Right lobe of liver (tissue), 6 donors: ENCODE results near the gene APC2. TPM values are rescaled to one million over a fixed set of nuclear protein-coding genes. Genes with fewer than 3 reads are reported as not detected.

Experiments used
- ATAC-seq, 4 donors: fragments of 200-7000 bp; cut with Tn5 transposase; one replicate each; pipeline ENCODE4 v1.9.1; 2020; ENCODE audit warnings: mild to moderate bottlenecking in 4 of 4, moderate library complexity in 4 of 4
- DNase-seq, 3 donors: peaks; one replicate each; pipeline ENCODE4 v3.0.0-alpha.2; 2020
- H3K27ac ChIP-seq, 3 donors: fragments of 200-600 bp; one replicate each; pipeline ENCODE4 v1.8.0; 2022
- H3K27me3 ChIP-seq, 2 donors: fragments of 200-600 bp; one replicate each; pipeline ENCODE4 v1.8.0; 2022
- H3K36me3 ChIP-seq, 4 donors: fragments of 200-600 bp; sonication (generic) in 1 of 4; one replicate each; pipeline versions ENCODE4 v1.5.1 to v1.8.0; 2017 to 2022; ENCODE audit warnings: control low read depth in 1 of 4
- H3K4me1 ChIP-seq, 4 donors: fragments of 200-600 bp; sonication (generic) in 1 of 4; one replicate each; pipeline versions ENCODE4 v1.5.1 to v1.8.0; 2017 to 2022; ENCODE audit warnings: control low read depth in 1 of 4
- H3K4me3 ChIP-seq, 3 donors: fragments of 200-600 bp; one replicate each; pipeline ENCODE4 v1.8.0; 2022
- H3K9me3 ChIP-seq, 4 donors: fragments of 200-600 bp; sonication (generic) in 1 of 4; one replicate each; pipeline versions ENCODE4 v1.5.1 to v1.8.0; 2017 to 2022; ENCODE audit warnings: control low read depth in 1 of 4
- CTCF ChIP-seq, 4 donors: fragments of 200-600 bp in 3 of 4; fragments of 450-650 bp in 1 of 4; IDR thresholded peaks; one replicate each; pipeline versions ENCODE4 v1.5.1 to v1.8.0; 2016 to 2022; ENCODE audit warnings: antibody characterized with exemption in 4 of 4, mild to moderate bottlenecking in 2 of 4
- POLR2A ChIP-seq: fragments of 450-650 bp; IDR thresholded peaks from one replicate; pipeline ENCODE4 v1.6.1; 2017; ENCODE audit warnings: antibody characterized with exemption, mild to moderate bottlenecking
- WGBS: methylation state at CpG from one replicate; pipeline ENCODE4 v1.1.6; 2018; ENCODE audit warnings: low coverage, low lambda C conversion rate; ENCODE audit not compliant: insufficient coverage; ENCODE audit errors: missing lambda C conversion rate; 5-methylcytosine and 5-hydroxymethylcytosine counted together
- intact Hi-C, 2 donors: fragments of 100-400 bp; cut with DNase I; formaldehyde crosslinking; loops; one replicate each; pipeline versions ENCODE4 v1.11.2 to v1.14.1; 2022
- long read RNA-seq: library from polyadenylated mRNA; unstranded; transcript quantifications from one replicate; pipeline ENCODE4 v2.0.0, GENCODE V29; 2019
- total RNA-seq, 6 experiments: library from RNA; depleted of rRNA in 2 of 6; stranded (reverse); fragments of >200 nt in 2 of 6; fragmentation: NEBNext Ultra II Directional in 3 of 6; extraction: Animal tissue kit (Norgen Biotek cat#: 25700) in 3 of 6; gene quantifications; one replicate each; pipeline versions ENCODE4 v1.1.0 to v1.2.4, GENCODE V29; 2016 to 2023
- donor health status: DM: no; HTN: yes; CAD: no.
- donor health status: DM: no; HTN: no; CAD: no.
- donor health status: DM: no; HTN: no; CAD: no.
- donor health status: DM: no; HTN: yes; CAD: no.
- donor health status: DM: no; HTN: yes; CAD: no.

APC2 gene
- under 1 TPM in 3 of 6 experiments, not detected in 3; 0.06 to 0.13 (median 0.06) TPM for total RNA-seq
- long read RNA-seq, result 0 reads

- H3K4me3 ChIP-seq, result no peak within 1 kb of the TSS
- H3K27me3 ChIP-seq, result peaks cover 13 to 32% of the 10 kb centered on the region in 2 donors
- DNase-seq (no peak), ATAC-seq (no peak)
- H3K27ac ChIP-seq, result no peak within 1 kb of the TSS
- TF ChIP-seq POLR2A, result no peak
- TF ChIP-seq CTCF (IDR thresholded peaks at IDR 0.05), result no peak
- intact Hi-C loops, result loop anchor here (10.0 kb wide), 1 partner anchor 65 kb away; the partner anchor contains the start of gene ADAMTSL5 (in 2 of the 2)
- H3K9me3 ChIP-seq, result no peaks in the 10 kb centered on the region
- H3K4me1 ChIP-seq, result peaks cover 0 to 17% (median 0%) of the 10 kb centered on the region in 4 donors
- 5% methylated on average over 4 of the region's 74 CpGs for WGBS
- no peaks in the 10 kb centered on the region for H3K36me3 ChIP-seq
Measured at GRCh38 chr19:1449467-1450442, at the start of gene APC2. Gene APC2, plus strand, starts transcription at chr19:1450121. Its CDS starts 2,881 bp downstream, at chr19:1453002.

- intact Hi-C loops, result no loop called here
- no peaks in the 10 kb centered on the region for H3K9me3 ChIP-seq
Measured at GRCh38 chr19:1400281-1401137, 49.4 kb upstream of the APC2 start.

GRCh38 chr19:1401138-1401888 lies 48.6 kb upstream of the APC2 start, which contains the start of gene GAMT:
Gene GAMT, minus strand, starts transcription at chr19:1401542. Its CDS starts 66 bp downstream, at chr19:1401476.
- peak within 1 kb of the TSS; percentile 76 to 89 (median 78) for H3K27ac ChIP-seq
- H3K4me1 ChIP-seq, result peaks cover 0 to 27% (median 10%) of the 10 kb centered on the region in 4 donors
- DNase-seq, result peak; percentile 69 to 77 (median 73)
- peak within 1 kb of the TSS; percentile 75 to 95 (median 85) for H3K4me3 ChIP-seq
- peak; percentile 56 to 84 (median 68) for TF ChIP-seq CTCF (IDR thresholded peaks at IDR 0.05)
- peak; percentile 73 for TF ChIP-seq POLR2A
- H3K36me3 ChIP-seq, result peaks cover 0 to 19% (median 7%) of the 10 kb centered on the region in 4 donors
- WGBS, result 1% methylated on average over 24 of the region's 87 CpGs
- intact Hi-C loops, result no loop called here
- ATAC-seq, result peak; percentile 27 to 71 (median 51)
- H3K27me3 ChIP-seq, result no peaks in the 10 kb centered on the region
- no peaks in the 10 kb centered on the region for H3K9me3 ChIP-seq

More at GRCh38 chr19:1400281-1401137, 49.4 kb upstream of the APC2 start:
- peaks cover 0 to 35% (median 14%) of the 10 kb centered on the region in 4 donors for H3K4me1 ChIP-seq
- ATAC-seq, result peak; percentile 60 to 68 (median 63)
- H3K27me3 ChIP-seq, result no peaks in the 10 kb centered on the region
- WGBS, result 10% methylated on average over 8 of the region's 36 CpGs
- TF ChIP-seq POLR2A, result peak; percentile 80
- TF ChIP-seq CTCF (IDR thresholded peaks at IDR 0.05), result peak in 1 of 4 donors; percentile 3
- H3K27ac ChIP-seq, result peak overlapping the region; percentile 76 to 89 (median 78)
- H3K4me3 ChIP-seq, result peak overlapping the region; percentile 75 to 95 (median 85)
- peaks cover 0 to 19% (median 7%) of the 10 kb centered on the region in 4 donors for H3K36me3 ChIP-seq
- DNase-seq, result peak; percentile 93 to 96 (median 94)
